ENCODE data around the gene SH3BP1. TPM values are rescaled to one million over a fixed set of nuclear protein-coding genes. Genes with fewer than 3 reads are reported as not detected.

SH3BP1 gene
- total RNA-seq, 1 experiment from 2014 or later: 12.9 TPM

DNA sequence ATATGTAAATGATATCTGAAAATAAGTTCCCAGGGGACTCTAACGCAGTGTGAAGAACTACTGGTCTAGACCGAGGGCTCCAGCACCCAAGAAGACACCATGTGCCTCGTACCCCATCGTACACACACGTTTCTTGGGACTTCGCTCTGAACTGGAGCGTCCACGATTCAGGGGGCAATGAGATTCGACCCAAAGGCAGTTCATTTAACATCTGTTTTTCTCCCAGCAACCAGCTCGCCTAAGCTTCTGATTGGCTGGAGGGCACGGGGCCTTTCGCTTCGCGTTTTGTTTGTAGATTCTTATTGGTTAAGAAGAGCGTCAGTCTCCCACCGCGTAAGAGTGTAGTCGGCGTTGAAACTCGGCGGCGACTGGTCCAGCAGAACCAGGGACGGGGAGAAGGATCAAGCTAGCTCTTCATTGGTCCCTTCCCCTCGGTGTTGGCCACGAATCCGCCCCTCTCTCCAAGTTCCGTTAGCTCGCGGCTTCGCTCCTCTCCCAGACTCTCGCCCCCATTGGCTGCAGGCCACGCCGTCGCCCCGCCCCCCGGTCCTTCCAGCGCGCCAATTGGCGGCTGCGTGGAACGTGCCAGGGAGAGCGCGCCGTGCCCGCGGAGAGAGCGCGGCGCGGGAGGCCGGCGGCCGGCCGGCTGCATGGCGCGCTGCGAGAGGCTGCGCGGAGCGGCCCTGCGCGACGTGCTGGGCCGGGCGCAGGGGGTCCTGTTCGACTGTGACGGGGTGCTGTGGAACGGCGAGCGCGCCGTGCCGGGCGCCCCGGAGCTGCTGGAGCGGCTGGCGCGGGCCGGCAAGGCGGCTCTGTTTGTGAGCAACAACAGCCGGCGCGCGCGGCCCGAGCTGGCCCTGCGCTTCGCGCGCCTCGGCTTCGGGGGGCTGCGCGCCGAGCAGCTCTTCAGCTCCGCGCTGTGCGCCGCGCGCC lies 18.9 kb downstream of the SH3BP1 start, which contains the start of gene PDXP:
PDXP (plus strand) TSS at position 591 of the 933 bp plus-strand sequence; CDS start at position 651, 60 bp downstream.
- intact Hi-C loops (cut with micrococcal nuclease; ENCODE audit: unreplicated experiment): no loop called here
- POLR2A ChIA-PET (ENCODE audit: low non-redundant PET): interaction anchor here (0.6 to 0.9 kb wide), 3 partner anchors 22 to 355 kb away, joined by 3 read pairs; no protein-coding TSS in a partner anchor

DNA sequence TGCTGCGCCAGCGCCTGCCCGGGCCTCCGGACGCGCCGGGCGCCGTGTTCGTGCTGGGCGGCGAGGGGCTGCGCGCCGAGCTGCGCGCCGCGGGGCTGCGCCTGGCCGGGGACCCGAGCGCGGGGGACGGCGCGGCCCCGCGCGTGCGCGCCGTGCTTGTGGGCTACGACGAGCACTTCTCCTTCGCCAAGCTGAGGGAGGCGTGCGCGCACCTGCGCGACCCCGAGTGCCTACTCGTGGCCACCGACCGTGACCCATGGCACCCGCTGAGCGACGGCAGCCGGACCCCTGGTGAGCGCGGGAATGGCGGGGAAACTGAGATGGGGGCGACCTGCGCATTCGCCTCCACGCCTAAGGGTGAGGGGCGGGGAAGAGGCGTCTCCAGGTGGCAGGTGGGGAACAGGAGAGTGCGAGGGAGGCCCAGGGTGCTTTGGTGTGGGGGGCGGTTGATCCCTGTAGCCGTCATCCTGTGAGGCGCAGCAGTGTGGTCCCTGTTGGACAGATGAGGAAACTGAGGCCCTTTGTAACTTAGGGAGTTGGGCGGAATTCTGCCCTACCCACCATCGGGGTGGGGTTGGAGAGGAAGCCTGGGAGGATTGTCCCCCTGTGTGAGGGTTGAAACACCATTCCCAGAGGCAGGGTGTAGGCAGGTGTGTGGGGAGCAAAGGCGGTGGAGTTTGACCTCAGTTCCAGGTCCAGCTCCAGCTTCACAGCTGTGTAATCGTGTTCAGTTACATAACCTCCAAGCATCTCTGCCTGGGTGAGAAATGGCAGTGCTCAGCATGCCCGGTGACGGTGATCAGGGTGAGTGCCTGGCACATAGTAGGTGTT lies 19.8 kb downstream of the SH3BP1 start:
- Histone ChIP-seq H3K27me3 (replicated peaks; ENCODE audit: insufficient read depth, low read depth, low read length, poor library complexity) (no peaks in the 10 kb centered on the region), H3K4me1 (ENCODE audit: insufficient read depth, low read length, poor library complexity, severe bottlenecking) (peaks cover 21% of the 10 kb centered on the region), H3K27ac (ENCODE audit: low read depth, low read length, poor library complexity, severe bottlenecking) (peak overlapping the region; percentile 51), H3K4me3 (ENCODE audit: low read depth, low read length, poor library complexity, severe bottlenecking) (peak overlapping the region; percentile 85), H3K9me3 (ENCODE audit: low read depth, low read length, poor library complexity, severe bottlenecking) (no peaks in the 10 kb centered on the region), H3K36me3 (ENCODE audit: insufficient read depth, low read length, poor library complexity, severe bottlenecking) (no peaks in the 10 kb centered on the region)
- TF ChIP-seq, protein P1, sequence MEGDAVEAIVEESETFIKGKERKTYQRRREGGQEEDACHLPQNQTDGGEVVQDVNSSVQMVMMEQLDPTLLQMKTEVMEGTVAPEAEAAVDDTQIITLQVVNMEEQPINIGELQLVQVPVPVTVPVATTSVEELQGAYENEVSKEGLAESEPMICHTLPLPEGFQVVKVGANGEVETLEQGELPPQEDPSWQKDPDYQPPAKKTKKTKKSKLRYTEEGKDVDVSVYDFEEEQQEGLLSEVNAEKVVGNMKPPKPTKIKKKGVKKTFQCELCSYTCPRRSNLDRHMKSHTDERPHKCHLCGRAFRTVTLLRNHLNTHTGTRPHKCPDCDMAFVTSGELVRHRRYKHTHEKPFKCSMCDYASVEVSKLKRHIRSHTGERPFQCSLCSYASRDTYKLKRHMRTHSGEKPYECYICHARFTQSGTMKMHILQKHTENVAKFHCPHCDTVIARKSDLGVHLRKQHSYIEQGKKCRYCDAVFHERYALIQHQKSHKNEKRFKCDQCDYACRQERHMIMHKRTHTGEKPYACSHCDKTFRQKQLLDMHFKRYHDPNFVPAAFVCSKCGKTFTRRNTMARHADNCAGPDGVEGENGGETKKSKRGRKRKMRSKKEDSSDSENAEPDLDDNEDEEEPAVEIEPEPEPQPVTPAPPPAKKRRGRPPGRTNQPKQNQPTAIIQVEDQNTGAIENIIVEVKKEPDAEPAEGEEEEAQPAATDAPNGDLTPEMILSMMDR (conservative IDR thresholded peaks at IDR 0.05; ENCODE audit: low read depth, low read length): no peak
- no peak for TF ChIP-seq EZH2 (IDR thresholded peaks at IDR 0.05; ENCODE audit: borderline replicate concordance, low read depth, low read length, poor library complexity, severe bottlenecking)
- BruUV-seq (replicated peaks): TSS peak; percentile 45
- DNase-seq (ENCODE audit: low spot score): no peak
- POLR2A ChIA-PET (ENCODE audit: low non-redundant PET): no interaction called here
- intact Hi-C loops (cut with micrococcal nuclease; ENCODE audit: unreplicated experiment): no loop called here
- CTCF ChIA-PET: interaction anchor here (0.9 to 2.3 kb wide), 2 partner anchors 16 to 23 kb away, joined by 3 to 39 read pairs; no protein-coding TSS in a partner anchor

More for the DNA sequence above, 18.9 kb downstream of the SH3BP1 start, which contains the start of gene PDXP:
- CTCF ChIA-PET: interaction anchor here (0.9 to 2.3 kb wide), 4 partner anchors 15 to 52 kb away, joined by 3 to 39 read pairs (median 4); no protein-coding TSS in a partner anchor
- DNase-seq (ENCODE audit: low spot score): peak; percentile 100
- Histone ChIP-seq H3K4me1 (ENCODE audit: insufficient read depth, low read length, poor library complexity, severe bottlenecking) (peaks cover 21% of the 10 kb centered on the region), H3K27ac (ENCODE audit: low read depth, low read length, poor library complexity, severe bottlenecking) (peak within 1 kb of the TSS; percentile 51), H3K9me3 (ENCODE audit: low read depth, low read length, poor library complexity, severe bottlenecking) (no peaks in the 10 kb centered on the region), H3K4me3 (ENCODE audit: low read depth, low read length, poor library complexity, severe bottlenecking) (peak within 1 kb of the TSS; percentile 85), H3K36me3 (ENCODE audit: insufficient read depth, low read length, poor library complexity, severe bottlenecking) (no peaks in the 10 kb centered on the region), H3K27me3 (replicated peaks; ENCODE audit: insufficient read depth, low read depth, low read length, poor library complexity) (no peaks in the 10 kb centered on the region)
- TF ChIP-seq, protein P1 (conservative IDR thresholded peaks at IDR 0.05; ENCODE audit: low read depth, low read length): no peak
- TF ChIP-seq EZH2 (IDR thresholded peaks at IDR 0.05; ENCODE audit: borderline replicate concordance, low read depth, low read length, poor library complexity, severe bottlenecking): no peak
- BruUV-seq (replicated peaks): no TSS peak
